SHP77 treated with DMSO at 0.1 percent for 48 hours (cell line): Measurements from ENCODE around the gene IAPP.
"Not testable (repeated sequence)": the region's sequence is repeated elsewhere in the genome, so short reads cannot be mapped to it uniquely, and the experiment has no call there.

Experiments used
- DNase-seq: peaks from one replicate; lab custom pipeline; 2025; lab: John Stamatoyannopoulos, UW

Gene IAPP

DNA sequence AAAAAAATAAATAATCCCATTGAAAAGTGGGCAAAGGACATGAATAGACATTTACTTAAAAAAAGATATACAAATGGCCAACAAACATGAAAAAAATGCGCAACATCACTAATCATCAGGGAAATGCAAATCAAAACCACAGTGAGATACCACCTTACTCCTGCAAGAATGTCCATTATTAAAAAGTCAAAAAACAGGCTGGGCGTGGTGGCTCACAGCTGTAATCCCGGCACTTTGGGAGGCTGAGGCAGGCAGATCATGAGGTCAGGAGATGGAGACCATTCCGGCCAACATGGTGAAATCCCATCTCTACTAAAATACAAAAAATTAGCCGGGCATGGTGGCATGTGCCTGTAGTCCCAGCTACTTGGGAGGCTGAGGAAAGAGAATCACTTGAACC is 8.6 kb downstream of the IAPP start:
- DNase-seq = not testable (repeated sequence)

DNA sequence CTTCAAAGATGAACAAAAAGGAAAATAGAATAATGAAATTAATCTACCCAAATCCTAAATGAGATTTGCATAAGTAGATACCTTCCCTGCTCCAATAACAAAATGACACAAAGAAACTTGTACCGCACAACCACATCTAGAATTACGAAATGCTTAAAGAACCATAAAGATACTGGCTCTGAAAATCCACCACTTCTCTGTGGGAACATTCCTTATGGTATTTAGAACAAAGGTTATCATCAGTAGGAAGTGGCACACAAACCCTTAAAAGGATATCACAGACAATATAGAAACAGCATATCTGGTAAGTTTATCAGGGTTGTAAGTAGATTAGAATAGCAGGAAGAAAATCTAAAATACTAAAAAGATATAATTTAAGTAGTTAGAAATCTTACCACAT is 11.6 kb downstream of the IAPP start:
- DNase-seq = no peak

DNA sequence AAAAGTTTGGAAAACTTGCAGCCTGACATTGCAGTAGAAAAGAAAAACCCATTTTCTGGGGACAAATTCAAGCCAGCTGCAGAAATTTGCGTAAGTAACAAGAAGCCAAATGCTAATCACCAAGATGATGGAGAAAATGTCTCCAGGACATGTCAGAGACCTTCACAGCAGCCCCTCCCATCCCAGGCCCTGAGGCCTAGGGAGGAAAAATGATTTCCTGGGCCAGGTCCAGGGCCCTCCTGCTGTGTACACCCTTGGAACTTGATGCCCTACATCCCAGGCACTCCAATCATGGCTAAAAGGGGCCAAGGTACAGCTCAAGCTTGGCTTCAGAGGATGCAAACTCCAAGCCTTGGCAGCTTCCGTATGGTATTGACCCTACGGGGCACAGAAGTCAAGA is 14.5 kb downstream of the IAPP start:
- DNase-seq = no peak

DNA sequence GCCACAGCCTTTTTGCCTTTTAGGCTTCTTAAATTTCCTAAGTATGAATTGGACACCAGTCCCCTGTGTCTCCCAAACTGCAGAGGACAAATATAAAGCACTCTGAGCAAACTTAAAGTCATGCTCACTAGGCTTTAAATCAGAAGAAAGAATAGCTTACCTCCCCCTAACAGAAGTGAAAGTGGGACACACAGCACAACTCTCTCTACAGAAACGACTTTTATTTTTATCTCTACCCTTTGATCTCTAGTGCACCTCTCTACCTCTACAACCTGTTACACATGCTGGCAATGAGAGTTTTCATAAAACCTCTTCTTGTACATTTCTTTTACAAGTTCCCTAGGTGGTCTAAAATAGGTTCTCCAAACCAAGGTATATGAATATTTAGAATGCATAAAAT is 19.7 kb downstream of the IAPP start:
- DNase-seq = no peak

DNA sequence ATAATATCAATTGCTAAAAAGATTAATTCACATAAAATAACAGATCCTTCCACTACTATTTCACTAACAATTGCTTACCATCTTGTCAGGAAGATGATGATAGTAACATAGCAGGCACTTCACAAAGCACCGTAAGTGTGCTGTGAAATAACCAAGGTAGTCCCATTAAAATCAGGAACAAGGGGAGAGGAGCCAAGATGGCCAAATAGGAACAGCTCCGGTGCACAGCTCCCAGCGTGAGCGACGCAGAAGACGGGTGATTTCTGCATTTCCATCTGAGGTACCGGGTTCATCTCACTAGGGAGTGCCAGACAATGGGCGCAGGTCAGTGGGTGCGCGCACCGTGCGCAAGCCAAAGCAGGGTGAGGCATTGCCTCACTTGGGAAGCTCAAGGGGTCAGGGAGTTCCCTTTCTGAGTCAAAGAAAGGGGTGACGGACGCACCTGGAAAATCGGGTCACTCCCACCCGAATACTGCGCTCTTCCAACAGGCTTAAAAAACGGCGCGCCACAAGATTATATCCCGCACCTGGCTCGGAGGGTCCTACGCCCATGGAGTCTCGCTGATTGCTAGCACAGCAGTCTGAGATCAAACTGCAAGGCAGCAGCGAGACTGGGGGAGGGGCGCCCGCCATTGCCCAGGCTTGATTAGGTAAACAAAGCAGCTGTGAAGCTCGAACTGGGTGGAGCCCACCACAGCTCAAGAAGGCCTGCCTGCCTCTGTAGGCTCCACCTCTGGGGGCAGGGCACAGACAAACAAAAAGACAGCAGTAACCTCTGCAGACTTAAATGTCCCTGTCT is 22.3 kb downstream of the IAPP start:
- DNase-seq = not testable (repeated sequence)

DNA sequence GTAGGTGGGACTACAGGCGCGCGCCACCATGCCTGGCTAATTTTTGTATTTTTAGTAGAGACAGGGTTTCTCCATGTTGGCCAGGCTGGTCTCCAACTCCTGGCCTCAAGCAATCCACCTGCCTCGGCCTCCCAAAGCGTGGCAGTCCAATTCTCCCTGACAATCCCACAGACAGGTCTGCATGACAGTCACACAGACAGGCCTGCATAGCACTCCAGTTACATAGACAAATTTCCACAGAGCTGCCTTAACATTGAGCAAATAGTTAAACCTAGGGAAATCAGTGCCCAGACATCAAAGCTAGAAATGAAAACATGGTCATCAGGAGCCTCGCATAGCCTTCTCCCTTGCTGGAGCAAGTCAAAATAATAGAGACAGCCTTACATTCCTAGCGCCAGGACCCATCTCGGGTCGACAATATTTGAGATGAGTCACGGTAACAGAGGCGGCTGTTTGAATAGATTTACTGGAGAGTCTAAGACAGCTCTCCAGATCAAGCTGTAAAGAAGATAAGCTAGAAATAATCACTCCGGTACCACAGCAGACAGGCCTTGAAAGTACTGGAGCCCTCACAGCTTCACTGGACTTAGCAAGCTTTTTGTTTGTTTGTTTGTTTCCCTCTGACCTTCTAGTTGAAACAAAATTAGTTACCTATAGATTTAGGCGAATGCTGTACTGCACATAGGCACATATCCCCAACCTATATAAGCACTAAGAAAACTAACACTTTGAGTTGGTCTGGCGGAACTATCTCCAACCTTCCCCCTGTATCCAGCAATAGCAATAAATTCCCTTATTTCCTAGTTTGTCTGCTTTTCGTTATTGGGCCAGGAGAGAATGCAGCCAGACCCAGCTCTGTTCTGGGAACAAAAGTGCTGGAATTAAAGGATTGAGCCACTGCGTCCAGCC is 40.9 kb downstream of the IAPP start:
- no peak for DNase-seq

DNA sequence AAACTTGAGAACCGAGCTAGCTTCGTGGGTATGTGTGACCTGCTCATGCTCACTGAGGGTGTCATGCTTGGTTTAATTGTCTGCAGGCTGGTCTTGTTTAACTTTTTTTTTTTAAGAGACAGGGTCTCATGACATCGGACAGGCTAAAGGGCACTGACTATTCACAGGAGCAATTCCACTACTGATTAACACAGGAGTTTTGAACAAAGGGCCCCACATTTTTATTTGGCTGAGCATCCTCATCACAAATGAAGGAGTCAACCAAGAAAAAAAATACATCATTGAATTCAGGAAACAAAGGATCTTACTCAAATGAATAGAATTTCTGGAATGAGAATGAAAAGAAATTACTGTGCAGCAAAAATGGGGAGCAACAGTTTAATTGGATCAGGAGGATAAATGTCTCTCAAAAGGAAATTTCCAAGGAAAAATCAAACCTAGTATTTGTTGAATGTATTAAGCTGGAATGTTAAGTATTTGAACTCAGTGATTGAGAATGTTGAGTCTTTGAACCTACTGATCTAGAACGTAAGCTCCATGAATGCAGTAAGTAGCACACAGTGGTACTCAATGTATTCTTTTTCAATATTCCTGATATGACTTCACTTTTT is 43.9 kb downstream of the IAPP start:
- DNase-seq = no peak

DNA sequence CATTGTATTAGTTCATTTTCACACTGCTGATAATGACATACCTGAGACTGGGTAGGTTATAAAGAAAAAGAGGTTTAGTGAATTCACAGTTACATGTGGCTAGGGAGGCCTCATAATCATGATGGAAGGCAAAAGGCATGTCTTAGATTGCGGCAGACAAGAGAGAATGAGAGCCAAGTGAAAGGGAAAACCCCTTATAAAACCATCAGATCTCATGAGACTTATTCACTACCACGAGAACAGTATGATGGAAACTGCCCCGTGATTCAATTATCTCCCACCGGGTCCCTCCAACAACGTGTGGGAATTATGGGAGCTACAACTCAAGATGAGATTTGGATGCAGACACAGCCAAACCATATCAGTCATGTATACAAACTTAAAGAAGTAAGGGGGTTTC is 45.7 kb downstream of the IAPP start:
- not testable (repeated sequence) for DNase-seq

DNA sequence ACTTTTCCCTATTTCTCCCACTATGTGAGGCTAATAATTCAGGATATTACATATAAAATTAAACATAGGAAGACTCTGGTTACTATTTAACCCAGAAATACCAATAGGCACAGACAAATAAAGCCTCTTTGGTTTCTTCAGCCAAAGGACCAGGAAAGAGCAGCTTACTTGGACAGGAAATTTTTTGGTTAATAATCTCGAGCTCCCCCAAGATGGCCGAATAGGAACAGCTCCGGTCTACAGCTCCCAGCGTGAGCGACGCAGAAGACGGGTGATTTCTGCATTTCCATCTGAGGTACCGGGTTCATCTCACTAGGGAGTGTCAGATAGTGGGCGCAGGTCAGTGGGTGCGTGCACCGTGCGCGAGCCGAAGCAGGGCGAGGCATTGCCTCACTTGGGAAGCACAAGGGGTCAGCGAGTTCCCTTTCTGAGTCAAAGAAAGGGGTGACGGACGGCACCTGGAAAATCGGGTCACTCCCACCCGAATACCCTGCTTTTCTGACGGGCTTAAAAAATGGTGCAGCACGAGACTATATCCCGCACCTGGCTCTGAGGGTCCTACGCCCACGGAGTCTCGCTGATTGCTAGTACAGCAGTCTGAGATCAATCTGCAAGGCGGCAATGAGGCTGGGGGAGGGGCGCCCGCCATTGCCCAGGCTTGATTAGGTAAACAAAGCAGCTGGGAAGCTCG is 46.5 kb downstream of the IAPP start:
- DNase-seq = not testable (repeated sequence)

DNA sequence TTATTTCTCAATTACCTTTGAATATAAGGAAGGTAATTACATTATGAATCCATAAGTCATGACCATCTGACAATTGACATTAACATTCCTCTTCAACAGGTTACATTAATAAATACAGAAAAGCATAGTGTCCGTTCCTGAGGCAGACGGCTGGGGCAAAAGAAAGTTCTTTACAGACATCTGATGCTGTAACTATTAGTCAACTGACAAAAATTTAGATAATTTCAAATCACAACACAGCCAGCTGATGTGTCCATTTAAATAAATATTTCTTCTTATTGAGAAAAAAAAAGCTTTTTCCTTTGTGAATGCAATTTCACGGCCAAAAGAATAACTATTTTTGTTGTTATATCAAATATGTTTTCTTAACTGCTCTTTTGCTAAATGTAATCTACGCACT is 55.5 kb downstream of the IAPP start:
- DNase-seq = no peak
